ENCODE results near the gene C3AR1. TPM values are rescaled to one million over a fixed set of nuclear protein-coding genes. Genes with fewer than 3 reads are reported as not detected.

The C3AR1 gene
- total RNA-seq, 1 experiment from 2014 or later, result not detected

- Histone ChIP-seq H3K4ac (ENCODE audit: low read depth, low read length) (no peak overlapping the region), H3K23me2 (ENCODE audit: insufficient read length, low read depth, low read length, poor library complexity, severe bottlenecking) (peaks cover 3% of the 10 kb centered on the region), H3K27me3 (ENCODE audit: insufficient read depth, low read length) (no peaks in the 10 kb centered on the region), H3K23ac (ENCODE audit: insufficient read length, low read depth, low read length) (no peak overlapping the region), H2BK120ac (ENCODE audit: low read depth, low read length, poor library complexity, severe bottlenecking) (no peak overlapping the region), H2AFZ (ENCODE audit: low read length) (no peak overlapping the region), H4K8ac (replicated peaks; ENCODE audit: insufficient read length, low read depth, low read length) (no peak overlapping the region), H2BK5ac (ENCODE audit: insufficient read length, low read length) (no peak overlapping the region), H4K5ac (ENCODE audit: insufficient read length, low read depth, low read length) (no peak overlapping the region), H2AK5ac (ENCODE audit: insufficient read length, low read length) (no peak overlapping the region), H4K20me1 (ENCODE audit: control insufficient read depth, insufficient read depth, insufficient read length) (no peaks in the 10 kb centered on the region), H3K9me3 (ENCODE audit: control insufficient read depth, low read depth, low read length) (no peaks in the 10 kb centered on the region), H3K9ac (ENCODE audit: extremely low read depth, insufficient read length, low read length) (no peak overlapping the region), H3K79me1 (ENCODE audit: insufficient read depth, low read depth, low read length, poor library complexity, severe bottlenecking) (no peaks in the 10 kb centered on the region), H3K56ac (ENCODE audit: insufficient read length, low read depth, low read length) (no peak overlapping the region), H3K4me2 (ENCODE audit: insufficient read depth, insufficient read length, low read length) (no peak overlapping the region), H3K18ac (ENCODE audit: insufficient read length, low read depth, low read length) (no peak overlapping the region), H3K79me2 (ENCODE audit: insufficient read depth, low read length) (no peaks in the 10 kb centered on the region), H4K91ac (ENCODE audit: insufficient read length, low read depth, low read length) (no peak overlapping the region), H3K14ac (ENCODE audit: insufficient read depth, low read length) (no peak overlapping the region), H2BK15ac (ENCODE audit: low read depth, low read length) (no peak overlapping the region), H3K27ac (ENCODE audit: insufficient read length, low read depth, low read length) (no peak overlapping the region), H3T11ph (ENCODE audit: low read length) (no peak overlapping the region), H3K4me1 (ENCODE audit: insufficient read depth, low read length) (no peaks in the 10 kb centered on the region; the same call in 1 of the 2 replicates), H2BK12ac (ENCODE audit: insufficient read length, low read depth, low read length) (no peak overlapping the region), H2BK20ac (ENCODE audit: low read depth, low read length, poor library complexity, severe bottlenecking) (no peak overlapping the region)
- TF ChIP-seq, protein P1, sequence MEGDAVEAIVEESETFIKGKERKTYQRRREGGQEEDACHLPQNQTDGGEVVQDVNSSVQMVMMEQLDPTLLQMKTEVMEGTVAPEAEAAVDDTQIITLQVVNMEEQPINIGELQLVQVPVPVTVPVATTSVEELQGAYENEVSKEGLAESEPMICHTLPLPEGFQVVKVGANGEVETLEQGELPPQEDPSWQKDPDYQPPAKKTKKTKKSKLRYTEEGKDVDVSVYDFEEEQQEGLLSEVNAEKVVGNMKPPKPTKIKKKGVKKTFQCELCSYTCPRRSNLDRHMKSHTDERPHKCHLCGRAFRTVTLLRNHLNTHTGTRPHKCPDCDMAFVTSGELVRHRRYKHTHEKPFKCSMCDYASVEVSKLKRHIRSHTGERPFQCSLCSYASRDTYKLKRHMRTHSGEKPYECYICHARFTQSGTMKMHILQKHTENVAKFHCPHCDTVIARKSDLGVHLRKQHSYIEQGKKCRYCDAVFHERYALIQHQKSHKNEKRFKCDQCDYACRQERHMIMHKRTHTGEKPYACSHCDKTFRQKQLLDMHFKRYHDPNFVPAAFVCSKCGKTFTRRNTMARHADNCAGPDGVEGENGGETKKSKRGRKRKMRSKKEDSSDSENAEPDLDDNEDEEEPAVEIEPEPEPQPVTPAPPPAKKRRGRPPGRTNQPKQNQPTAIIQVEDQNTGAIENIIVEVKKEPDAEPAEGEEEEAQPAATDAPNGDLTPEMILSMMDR (conservative IDR thresholded peaks at IDR 0.05), result no peak
- Mint-ChIP-seq H3K36me3 (ENCODE audit: insufficient read depth in 1 of 3, low read depth in 3 of 3) (no peaks in the 10 kb centered on the region), H3K4me1 (peaks cover 19 to 21% of the 10 kb centered on the region in 2 experiments), H3K27me3 (ENCODE audit: low read depth) (no peaks in the 10 kb centered on the region), H3K27ac (no peak overlapping the region), H3K9me3 (no peaks in the 10 kb centered on the region), H3K4me3 (no peak overlapping the region)
- no peak for DNase-seq
- no CpG with 5 or more reads among the region's 4 CpGs for WGBS (ENCODE audit: extremely low coverage, insufficient read length, low lambda C conversion rate)
Measured at GRCh38 chr12:8076366-8076765, 10.2 kb upstream of the C3AR1 start.

Data from H9 (cell line).